B cell (primary cell): ENCODE data around the gene STX7. TPM values are rescaled to one million over a fixed set of nuclear protein-coding genes. Genes with fewer than 3 reads are reported as not detected.

Experiments
- ATAC-seq: fragments of 200-7000 bp; cut with Tn5 transposase; one replicate; pipeline ENCODE4 v1.10.0; 2021; ENCODE audit warnings: low read depth, mild to moderate bottlenecking, moderate number of reproducible peaks, moderate library complexity
- CTCF ChIA-PET: fragments of 350-600 bp; sonication (Branson Sonifier 250); formaldehyde crosslinking; loops from one replicate; lab custom pipeline; 2021; ENCODE audit warnings: antibody characterized with exemption, inconsistent platforms; lab: Charles Lee
- POLR2A ChIA-PET: fragments of 350-600 bp; sonication (Branson Sonifier 250); formaldehyde crosslinking; loops from one replicate; lab custom pipeline; 2021; ENCODE audit warnings: antibody characterized with exemption; lab: Charles Lee
- DNase-seq: peaks from one replicate; pipeline ENCODE4 v3.0.0; 2013
- H2AFZ ChIP-seq: 2 replicates; pipeline ENCODE4 v1.6.1; 2012; ENCODE audit warnings: mild to moderate bottlenecking, low read depth, low read length; ENCODE audit not compliant: insufficient read depth, poor library complexity, severe bottlenecking
- H3K27ac ChIP-seq, 2 donors: 1 replicate in 1 of 2; 2 replicates in 1 of 2; pipeline ENCODE4 v1.5.1; 2012 to 2013; ENCODE audit warnings: low read length in 2 of 2, mild to moderate bottlenecking in 2 of 2, moderate library complexity in 1 of 2
- H3K27me3 ChIP-seq, 4 experiments: fragments of 200-600 bp in 1 of 4; sonication (generic) in 1 of 4; replicated peaks in 1 of 4; 1 replicate in 2 of 4; 2 replicates in 2 of 4; pipeline versions ENCODE4 v1.6.1 to v1.7.0; 2013 to 2016; ENCODE audit warnings: low read length in 3 of 4, mild to moderate bottlenecking in 2 of 4, mixed read lengths in 1 of 4, moderate library complexity in 1 of 4; ENCODE audit not compliant: insufficient read depth in 4 of 4, control insufficient read depth in 3 of 4; ENCODE audit errors: control extremely low read depth in 1 of 4
- H3K36me3 ChIP-seq, 2 experiments: replicated peaks in 1 of 2; 1 replicate in 1 of 2; 2 replicates in 1 of 2; pipeline versions ENCODE4 v1.6.1 to v1.7.1; 2013; ENCODE audit warnings: low read length in 1 of 2; ENCODE audit not compliant: insufficient read depth in 2 of 2, control insufficient read depth in 1 of 2; ENCODE audit errors: control extremely low read depth in 1 of 2, extremely low read depth in 1 of 2
- H3K4me1 ChIP-seq, 2 donors: fragments of 200-600 bp in 1 of 2; sonication (generic) in 1 of 2; 1 replicate in 1 of 2; 2 replicates in 1 of 2; pipeline versions ENCODE4 v1.5.1 to v1.6.1; 2013 to 2017; ENCODE audit warnings: low read length in 2 of 2; ENCODE audit not compliant: control insufficient read depth in 2 of 2, insufficient read depth in 2 of 2
- H3K4me2 ChIP-seq: replicated peaks from 2 replicates; pipeline ENCODE3; 2012; ENCODE audit warnings: mild to moderate bottlenecking, low read depth, low read length; ENCODE audit not compliant: poor library complexity, severe bottlenecking
- H3K4me3 ChIP-seq, 5 experiments: fragments of 200-600 bp in 1 of 5; sonication (generic) in 1 of 5; 1 replicate in 3 of 5; 2 replicates in 2 of 5; pipeline versions ENCODE4 v1.5.1 to v1.7.0; 2011 to 2016; ENCODE audit warnings: low read length in 4 of 5, mild to moderate bottlenecking in 4 of 5, low read depth in 2 of 5, control low read depth in 1 of 5, moderate library complexity in 1 of 5; ENCODE audit not compliant: insufficient read depth in 1 of 5; ENCODE audit errors: control extremely low read depth in 1 of 5, extremely low read depth in 1 of 5
- H3K79me2 ChIP-seq: fragments of 200-600 bp; sonication (generic); one replicate; pipeline ENCODE4 v1.6.0; 2016; ENCODE audit warnings: low read length; ENCODE audit not compliant: control insufficient read depth, insufficient read depth
- H3K9ac ChIP-seq: fragments of 200-600 bp; sonication (generic); 2 replicates; pipeline ENCODE4 v1.6.1; 2017; ENCODE audit warnings: mild to moderate bottlenecking, low read length, moderate library complexity
- H3K9me3 ChIP-seq, 3 donors: one replicate each; pipeline versions ENCODE4 v1.6.1 to v1.7.1; 2013; ENCODE audit warnings: low read length in 2 of 3; ENCODE audit not compliant: control insufficient read depth in 2 of 3, insufficient read depth in 1 of 3; ENCODE audit errors: control extremely low read depth in 1 of 3
- H4K20me1 ChIP-seq: 2 replicates; pipeline ENCODE4 v1.6.0; 2012; ENCODE audit warnings: mild to moderate bottlenecking, low read length; ENCODE audit not compliant: insufficient read depth, control insufficient read depth, poor library complexity, severe bottlenecking
- H3K27ac Mint-ChIP-seq: one replicate; pipeline ENCODE4 v1.8.0; 2021; ENCODE audit warnings: mixed read lengths
- H3K27me3 Mint-ChIP-seq: one replicate; pipeline ENCODE4 v1.8.0; 2021; ENCODE audit warnings: mixed read lengths
- H3K4me1 Mint-ChIP-seq: one replicate; pipeline ENCODE4 v1.8.0; 2021; ENCODE audit warnings: mixed read lengths
- H3K4me3 Mint-ChIP-seq: one replicate; pipeline ENCODE4 v1.8.0; 2021; ENCODE audit warnings: mixed read lengths
- H3K9me3 Mint-ChIP-seq: one replicate; pipeline ENCODE4 v1.8.0; 2022; ENCODE audit warnings: mixed read lengths; ENCODE audit not compliant: insufficient read depth
- CTCF ChIP-seq: fragments of 200-600 bp; IDR thresholded peaks from one replicate; pipeline ENCODE4 v1.8.0; 2022; ENCODE audit warnings: antibody characterized with exemption, mild to moderate bottlenecking
- EZH2 ChIP-seq: IDR thresholded peaks from 2 replicates; pipeline ENCODE4 v1.6.1; 2012; ENCODE audit warnings: borderline replicate concordance, low read depth, mild to moderate bottlenecking, moderate library complexity, low read length; ENCODE audit not compliant: insufficient read depth, poor library complexity, severe bottlenecking
- WGBS: methylation state at CpG from one replicate; pipeline ENCODE4 v1.1.5; 2013; ENCODE audit warnings: missing lambda C conversion rate; ENCODE audit not compliant: insufficient coverage; 5-methylcytosine and 5-hydroxymethylcytosine counted together
- intact Hi-C: fragments of 100-400 bp; cut with micrococcal nuclease; formaldehyde crosslinking; loops from one replicate; pipeline ENCODE4 v1.10.0; 2022
- polyA plus RNA-seq: library from polyadenylated mRNA; depleted of rRNA; stranded (reverse); fragments of >200 nt; gene quantifications from 2 replicates; pipeline ENCODE4 v1.2.3, GENCODE V29; 2012
- total RNA-seq, 2 donors: library from RNA; stranded (reverse); fragments of 120-200 nt in 1 of 2; gene quantifications; 1 replicate in 1 of 2; 2 replicates in 1 of 2; pipeline versions ENCODE4 v1.2.3 to v1.2.4, GENCODE V29; 2013 to 2022

Gene STX7
- total and polyA plus RNA-seq, 2 donors (not counting 1 experiment from before 2014, with no cell fraction given) = 70.9 to 221 TPM

GRCh38 chr6:132478266-132478665 is 34.6 kb downstream of the STX7 start:
- Histone ChIP-seq H3K9ac (no peak overlapping the region), H3K79me2 (peaks cover 98% of the 10 kb centered on the region), H3K27me3 (no peaks in the 10 kb centered on the region), H3K4me3 (no peak overlapping the region), H2AFZ (no peak overlapping the region), H3K9me3 (no peaks in the 10 kb centered on the region), H3K27ac (peak overlapping the region in 1 of 2 donors; percentile 44), H3K36me3 (peaks cover 11 to 64% of the 10 kb centered on the region in 2 experiments), H4K20me1 (peaks cover 76% of the 10 kb centered on the region), H3K4me1 (peaks cover 40 to 62% of the 10 kb centered on the region in 2 donors), H3K4me2 (peak overlapping the region; percentile 25)
- H3K4me3 Mint-ChIP-seq = no peak overlapping the region
- H3K4me1 Mint-ChIP-seq = peaks cover 71% of the 10 kb centered on the region
- POLR2A ChIA-PET = no interaction called here
- DNase-seq (no peak), ATAC-seq (no peak)
- H3K9me3 Mint-ChIP-seq = no peaks in the 10 kb centered on the region
- H3K27me3 Mint-ChIP-seq = no peaks in the 10 kb centered on the region
- TF ChIP-seq CTCF = no peak
- TF ChIP-seq EZH2 = no peak
- no peak overlapping the region for H3K27ac Mint-ChIP-seq
- CTCF ChIA-PET = interaction anchor here (2.1 kb wide), 1 partner anchor 198 kb away, joined by 12 read pairs; no protein-coding TSS in a partner anchor
- no CpG with 5 or more reads among the region's 2 CpGs for WGBS
- intact Hi-C loops = no loop called here

- H3K9ac ChIP-seq = no peak overlapping the region
- peaks cover 32 to 46% of the 10 kb centered on the region in 2 donors for H3K4me1 ChIP-seq
- ChIA-PET POLR2A (no interaction called here), CTCF (interaction anchor here (1.2 to 1.7 kb wide), 3 partner anchors 13 to 197 kb away, joined by 3 to 13 read pairs (median 9); no protein-coding TSS in a partner anchor)
- TF ChIP-seq CTCF (no peak), EZH2 (no peak)
- Mint-ChIP-seq H3K9me3 (no peaks in the 10 kb centered on the region), H3K4me1 (peaks cover 56% of the 10 kb centered on the region), H3K4me3 (no peak overlapping the region), H3K27me3 (no peaks in the 10 kb centered on the region), H3K27ac (no peak overlapping the region)
- no peak for DNase-seq
- ATAC-seq = no peak
- intact Hi-C loops = no loop called here
- no peak overlapping the region for H3K4me3 ChIP-seq
- no peaks in the 10 kb centered on the region for H3K9me3 ChIP-seq
- WGBS = no CpG with 5 or more reads among the region's 4 CpGs
- H4K20me1 ChIP-seq = peaks cover 81% of the 10 kb centered on the region
- H2AFZ ChIP-seq = no peak overlapping the region
- peaks cover 98% of the 10 kb centered on the region for H3K79me2 ChIP-seq
- H3K4me2 ChIP-seq = no peak overlapping the region
- H3K36me3 ChIP-seq = peaks cover 6 to 69% of the 10 kb centered on the region in 2 experiments
- peak overlapping the region in 1 of 2 donors; percentile 57 for H3K27ac ChIP-seq
- H3K27me3 ChIP-seq = no peaks in the 10 kb centered on the region
Measured at GRCh38 chr6:132476688-132477087, 36.2 kb downstream of the STX7 start.
